H1 (cell line): ENCODE results near the gene DCP1A. TPM values are rescaled to one million over a fixed set of nuclear protein-coding genes. Genes with fewer than 3 reads are reported as not detected.

ENCODE experiments used
- CTCF ChIA-PET: fragments of 300-600 bp; sonication (Branson Sonifier 250); formaldehyde crosslinking; loops from one replicate; lab custom pipeline; 2021; ENCODE audit not compliant: partially characterized antibody; lab: Charles Lee
- POLR2A ChIA-PET: fragments of 300-600 bp; sonication (Branson Sonifier 250); formaldehyde crosslinking; loops from one replicate; lab custom pipeline; 2021; ENCODE audit warnings: inconsistent platforms; ENCODE audit not compliant: partially characterized antibody; lab: Charles Lee
- DNase-seq, 2 experiments: peaks; one replicate each; pipeline versions ENCODE4 v3.0.0 to v3.0.0-alpha.2; 2010 to 2022; ENCODE audit warnings: low spot score in 2 of 2, low read depth in 1 of 2, mixed read lengths in 1 of 2
- FAIRE-seq: peaks from 2 replicates; lab custom pipeline; 2011; peaks lifted over from hg19 to GRCh38; lab: Jason Lieb, UNC
- H2AFZ ChIP-seq: 2 replicates; pipeline ENCODE4 v1.8.1; 2012; ENCODE audit warnings: low read length, inconsistent platforms
- H2AK5ac ChIP-seq: 2 replicates; pipeline ENCODE4 v1.6.1; 2013; ENCODE audit warnings: low read depth, low read length
- H2BK120ac ChIP-seq: replicated peaks from 2 replicates; pipeline ENCODE3; 2013; ENCODE audit warnings: low read depth, low read length, inconsistent platforms
- H2BK12ac ChIP-seq: 2 replicates; pipeline ENCODE4 v1.6.1; 2013; ENCODE audit warnings: low read depth, low read length
- H2BK15ac ChIP-seq: 2 replicates; pipeline ENCODE4 v1.6.1; 2013; ENCODE audit warnings: low read length
- H2BK20ac ChIP-seq: 2 replicates; pipeline ENCODE4 v1.6.1; 2013; ENCODE audit warnings: low read length
- H2BK5ac ChIP-seq: 2 replicates; pipeline ENCODE4 v1.6.1; 2013; ENCODE audit warnings: low read depth, low read length
- H3K14ac ChIP-seq: 2 replicates; pipeline ENCODE4 v1.6.1; 2013; ENCODE audit warnings: inconsistent platforms; ENCODE audit not compliant: insufficient read length
- H3K18ac ChIP-seq: 2 replicates; pipeline ENCODE4 v1.6.1; 2013; ENCODE audit warnings: low read length; ENCODE audit errors: extremely low read depth
- H3K23ac ChIP-seq: 2 replicates; pipeline ENCODE4 v1.6.1; 2013; ENCODE audit warnings: inconsistent platforms; ENCODE audit not compliant: insufficient read length
- H3K23me2 ChIP-seq: 2 replicates; pipeline ENCODE4 v1.6.1; 2013; ENCODE audit warnings: low read depth, low read length
- H3K27ac ChIP-seq: 2 replicates; pipeline ENCODE4 v1.6.1; 2011; ENCODE audit warnings: low read depth, low read length, inconsistent platforms
- H3K27me3 ChIP-seq, 4 experiments: replicated peaks in 1 of 4; 1 replicate in 1 of 4; 2 replicates in 3 of 4; pipeline versions ENCODE4 v1.6.1 to v1.8.1; 2011 to 2013; ENCODE audit warnings: low read length in 3 of 4, mild to moderate bottlenecking in 3 of 4, inconsistent platforms in 2 of 4, mixed read lengths in 2 of 4, moderate library complexity in 1 of 4; ENCODE audit not compliant: control insufficient read depth in 3 of 4, insufficient read depth in 3 of 4; ENCODE audit errors: extremely low read depth in 1 of 4
- H3K36me3 ChIP-seq, 4 experiments: 2 replicates each; pipeline versions ENCODE4 v1.6.1 to v1.8.1; 2011 to 2013; ENCODE audit warnings: mild to moderate bottlenecking in 4 of 4, low read length in 3 of 4, moderate library complexity in 2 of 4, control low read depth in 1 of 4, inconsistent platforms in 1 of 4; ENCODE audit not compliant: insufficient read depth in 4 of 4, control insufficient read depth in 2 of 4
- H3K4ac ChIP-seq: replicated peaks from 2 replicates; pipeline ENCODE3; 2013; ENCODE audit warnings: low read length, low read depth, mixed read lengths, inconsistent platforms; ENCODE audit not compliant: insufficient read length
- H3K4me1 ChIP-seq, 4 experiments: replicated peaks in 1 of 4; 1 replicate in 1 of 4; 2 replicates in 3 of 4; pipeline versions ENCODE4 v1.6.1 to v1.8.1; 2011 to 2013; ENCODE audit warnings: low read length in 3 of 4, inconsistent platforms in 2 of 4, mixed read lengths in 1 of 4; ENCODE audit not compliant: insufficient read depth in 4 of 4, control insufficient read depth in 3 of 4
- H3K4me2 ChIP-seq, 2 experiments: 2 replicates each; pipeline versions ENCODE4 v1.6.1 to v1.8.1; 2011 to 2013; ENCODE audit warnings: low read depth in 2 of 2, low read length in 2 of 2, control low read depth in 1 of 2, inconsistent platforms in 1 of 2, mild to moderate bottlenecking in 1 of 2; ENCODE audit not compliant: insufficient read depth in 1 of 2
- H3K4me3 ChIP-seq, 4 experiments: fragments of 200-600, 300-600 bp in 1 of 4; sonication (generic), shearing (Covaris generic), sonication (Bioruptor Twin) in 1 of 4; 2 replicates each; pipeline versions ENCODE4 v1.5.1 to v1.8.1; 2011 to 2016; ENCODE audit warnings: low read length in 4 of 4, low read depth in 3 of 4, control low read depth in 2 of 4, inconsistent platforms in 2 of 4, mild to moderate bottlenecking in 2 of 4, mixed read lengths in 1 of 4, moderate library complexity in 1 of 4; ENCODE audit not compliant: insufficient read depth in 2 of 4; ENCODE audit errors: extremely low read depth in 1 of 4
- H3K56ac ChIP-seq: replicated peaks from 2 replicates; pipeline ENCODE3; 2013; ENCODE audit warnings: low read depth, mild to moderate bottlenecking, mixed read lengths, low read length, inconsistent platforms; ENCODE audit not compliant: insufficient read length
- H3K79me1 ChIP-seq: 2 replicates; pipeline ENCODE4 v1.6.1; 2013; ENCODE audit warnings: low read depth, low read length, control low read depth
- H3K79me2 ChIP-seq, 2 experiments: 2 replicates each; pipeline versions ENCODE4 v1.6.1 to v1.8.1; 2012 to 2013; ENCODE audit warnings: low read length in 2 of 2, mild to moderate bottlenecking in 2 of 2, inconsistent platforms in 1 of 2; ENCODE audit not compliant: insufficient read depth in 2 of 2, control insufficient read depth in 1 of 2
- H3K9ac ChIP-seq, 4 experiments: replicated peaks in 1 of 4; 1 replicate in 1 of 4; 2 replicates in 3 of 4; pipeline versions ENCODE4 v1.6.1 to v1.8.1; 2011 to 2013; ENCODE audit warnings: low read depth in 3 of 4, low read length in 3 of 4, control low read depth in 2 of 4, mild to moderate bottlenecking in 2 of 4, moderate library complexity in 2 of 4, inconsistent platforms in 1 of 4; ENCODE audit errors: extremely low read depth in 1 of 4
- H3K9me3 ChIP-seq, 2 experiments: 2 replicates each; pipeline versions ENCODE4 v1.6.1 to v1.8.1; 2012 to 2013; ENCODE audit warnings: mild to moderate bottlenecking in 2 of 2, moderate library complexity in 2 of 2, control low read depth in 1 of 2, inconsistent platforms in 1 of 2, low read depth in 1 of 2, low read length in 1 of 2, mixed read lengths in 1 of 2; ENCODE audit not compliant: insufficient read depth in 2 of 2
- H4K20me1 ChIP-seq, 2 experiments: replicated peaks in 1 of 2; 2 replicates each; pipeline versions ENCODE3 to v1.8.1; 2011 to 2013; ENCODE audit warnings: inconsistent platforms in 2 of 2, low read length in 2 of 2, mild to moderate bottlenecking in 1 of 2; ENCODE audit not compliant: insufficient read depth in 2 of 2, control insufficient read depth in 1 of 2
- H4K5ac ChIP-seq: 2 replicates; pipeline ENCODE4 v1.6.1; 2013; ENCODE audit warnings: low read length, low read depth, mixed read lengths, inconsistent platforms; ENCODE audit not compliant: insufficient read length
- H4K8ac ChIP-seq: 2 replicates; pipeline ENCODE4 v1.8.0; 2013; ENCODE audit warnings: mild to moderate bottlenecking, moderate library complexity, low read length, inconsistent platforms; ENCODE audit not compliant: insufficient read depth; ENCODE audit errors: extremely low read depth
- H4K91ac ChIP-seq: replicated peaks from 2 replicates; pipeline ENCODE3; 2013; ENCODE audit warnings: low read length, mixed read lengths, inconsistent platforms; ENCODE audit not compliant: insufficient read length
- EGR1 ChIP-seq: IDR thresholded peaks from 2 replicates; pipeline ENCODE4 v1.6.1; 2011; ENCODE audit warnings: low read depth, low read length, borderline replicate concordance
- KDM1A ChIP-seq: fragments of 200-600, 300-600 bp; sonication (generic); IDR thresholded peaks from 2 replicates; pipeline ENCODE4 v1.7.1; 2016; ENCODE audit warnings: mild to moderate bottlenecking, low read length, borderline replicate concordance
- WGBS, 2 experiments: shearing (Covaris generic) in 1 of 2; methylation state at CpG; one replicate each; pipeline versions ENCODE4 v1.1.6 to v1.1.7; 2013 to 2015; ENCODE audit warnings: low lambda C conversion rate in 2 of 2, mixed read lengths in 2 of 2, inconsistent platforms in 1 of 2, low coverage in 1 of 2, missing lambda C conversion rate in 1 of 2; ENCODE audit not compliant: insufficient replicate concordance in 2 of 2, insufficient coverage in 1 of 2, insufficient read length in 1 of 2; ENCODE audit errors: extremely low coverage in 1 of 2, missing lambda C conversion rate in 1 of 2; 5-methylcytosine and 5-hydroxymethylcytosine counted together
- polyA plus RNA-seq, 7 experiments: library from polyadenylated mRNA; depleted of rRNA in 3 of 7; stranded (reverse) in 5 of 7; unstranded in 2 of 7; fragments of >200 nt in 5 of 7; fragments of 200-250 nt in 2 of 7; gene quantifications; 1 replicate in 5 of 7; 2 replicates in 1 of 7; 4 replicates in 1 of 7; pipeline versions ENCODE4 v1.2.1 to v1.2.3, GENCODE V29; 2011 to 2013; ENCODE audit warnings: missing spikeins in 2 of 7, mixed read lengths in 2 of 7
- total RNA-seq: library from RNA; stranded (reverse); fragmentation: NEBNext Ultra II Directional; extraction: Animal tissue kit (Norgen Biotek cat#: 25700); gene quantifications from 2 replicates; pipeline ENCODE4 v1.2.1, GENCODE V29; 2021

The DCP1A gene
- total and polyA plus RNA-seq, 2 of the 8 experiments (the other 6 are each of a cell fraction or from before 2014, with no cell fraction given), result 13.2 to 15.9 TPM

GRCh38 chr3:53234841-53235232 is 112.5 kb downstream of the DCP1A start:
- peaks cover 11% of the 10 kb centered on the region for H3K79me1 ChIP-seq
- H2BK15ac ChIP-seq, result no peak overlapping the region
- no peak overlapping the region for H2BK20ac ChIP-seq
- H3K4ac ChIP-seq, result no peak overlapping the region
- no peak overlapping the region for H3K4me3 ChIP-seq
- no peaks in the 10 kb centered on the region for H3K23me2 ChIP-seq
- H3K9me3 ChIP-seq, result no peaks in the 10 kb centered on the region
- H3K18ac ChIP-seq, result no peak overlapping the region
- H3K4me2 ChIP-seq, result no peak overlapping the region
- no peak for DNase-seq
- no peak overlapping the region for H3K56ac ChIP-seq
- no peak overlapping the region for H4K91ac ChIP-seq
- H3K9ac ChIP-seq, result no peak overlapping the region
- H3K27ac ChIP-seq, result no peak overlapping the region
- no peak overlapping the region for H2BK12ac ChIP-seq
- POLR2A ChIA-PET, result interaction anchor here (1.3 to 28.5 kb wide), 4 partner anchors 8 to 15 kb away, joined by 6 to 449 read pairs (median 20); partner anchors contain the start of gene TKT
- peaks cover 0 to 7% (median 3%) of the 10 kb centered on the region in 4 experiments; a peak in 3 of 7 replicates for H3K4me1 ChIP-seq
- TF ChIP-seq EGR1 (no peak), KDM1A (no peak)
- TF ChIP-seq, all 59 proteins: peak for 0
- no peak overlapping the region for H4K5ac ChIP-seq
- FAIRE-seq, result no peak
- no peak overlapping the region for H2AK5ac ChIP-seq
- no peak overlapping the region for H3K23ac ChIP-seq
- H2BK5ac ChIP-seq, result no peak overlapping the region
- H4K8ac ChIP-seq, result no peak overlapping the region
- H4K20me1 ChIP-seq, result peaks cover 17 to 50% of the 10 kb centered on the region in 2 experiments
- H3K14ac ChIP-seq, result no peak overlapping the region
- H2BK120ac ChIP-seq, result no peak overlapping the region
- H3K27me3 ChIP-seq, result no peaks in the 10 kb centered on the region
- 99% methylated on average over 10 of the region's 10 CpGs; no CpG with 5 or more reads in 1 of the 2 experiments for WGBS, 2 experiments
- CTCF ChIA-PET, result interaction anchor here (0.8 to 9.0 kb wide), 6 partner anchors 9 to 62 kb away, joined by 3 to 68 read pairs (median 3); no protein-coding TSS in a partner anchor
- no peak overlapping the region for H2AFZ ChIP-seq
- H3K36me3 ChIP-seq, result peaks cover 62 to 91% (median 87%) of the 10 kb centered on the region in 4 experiments
- peaks cover 0 to 16% of the 10 kb centered on the region in 2 experiments; a peak in 1 of 4 replicates for H3K79me2 ChIP-seq
